Adipocyte (in vitro differentiated cells): ENCODE results near the gene GBE1.

Source experiments
- DNase-seq: peaks from one replicate; pipeline ENCODE4 v3.0.0-alpha.2; 2015; ENCODE audit warnings: low read depth
- H3K27me3 ChIP-seq: replicated peaks from 2 replicates; pipeline ENCODE4 v1.7.0; 2013; ENCODE audit warnings: mild to moderate bottlenecking, low read length, moderate library complexity; ENCODE audit not compliant: control insufficient read depth, insufficient read depth
- H3K36me3 ChIP-seq: 2 replicates; pipeline ENCODE4 v1.7.0; 2013; ENCODE audit warnings: low read length, mild to moderate bottlenecking, moderate library complexity; ENCODE audit not compliant: control insufficient read depth, insufficient read depth, severe bottlenecking
- H3K4me1 ChIP-seq: 2 replicates; pipeline ENCODE4 v1.7.0; 2013; ENCODE audit warnings: mild to moderate bottlenecking, low read length, moderate library complexity; ENCODE audit not compliant: control insufficient read depth, insufficient read depth
- H3K4me3 ChIP-seq: 2 replicates; pipeline ENCODE4 v1.7.0; 2013; ENCODE audit warnings: mild to moderate bottlenecking, low read length, moderate library complexity
- H3K9ac ChIP-seq: 2 replicates; pipeline ENCODE4 v1.7.0; 2013; ENCODE audit warnings: mild to moderate bottlenecking, low read length, moderate library complexity
- H3K9me3 ChIP-seq: 2 replicates; pipeline ENCODE4 v1.7.0; 2013; ENCODE audit warnings: mild to moderate bottlenecking, low read length, moderate library complexity; ENCODE audit not compliant: control insufficient read depth

The GBE1 gene

DNA sequence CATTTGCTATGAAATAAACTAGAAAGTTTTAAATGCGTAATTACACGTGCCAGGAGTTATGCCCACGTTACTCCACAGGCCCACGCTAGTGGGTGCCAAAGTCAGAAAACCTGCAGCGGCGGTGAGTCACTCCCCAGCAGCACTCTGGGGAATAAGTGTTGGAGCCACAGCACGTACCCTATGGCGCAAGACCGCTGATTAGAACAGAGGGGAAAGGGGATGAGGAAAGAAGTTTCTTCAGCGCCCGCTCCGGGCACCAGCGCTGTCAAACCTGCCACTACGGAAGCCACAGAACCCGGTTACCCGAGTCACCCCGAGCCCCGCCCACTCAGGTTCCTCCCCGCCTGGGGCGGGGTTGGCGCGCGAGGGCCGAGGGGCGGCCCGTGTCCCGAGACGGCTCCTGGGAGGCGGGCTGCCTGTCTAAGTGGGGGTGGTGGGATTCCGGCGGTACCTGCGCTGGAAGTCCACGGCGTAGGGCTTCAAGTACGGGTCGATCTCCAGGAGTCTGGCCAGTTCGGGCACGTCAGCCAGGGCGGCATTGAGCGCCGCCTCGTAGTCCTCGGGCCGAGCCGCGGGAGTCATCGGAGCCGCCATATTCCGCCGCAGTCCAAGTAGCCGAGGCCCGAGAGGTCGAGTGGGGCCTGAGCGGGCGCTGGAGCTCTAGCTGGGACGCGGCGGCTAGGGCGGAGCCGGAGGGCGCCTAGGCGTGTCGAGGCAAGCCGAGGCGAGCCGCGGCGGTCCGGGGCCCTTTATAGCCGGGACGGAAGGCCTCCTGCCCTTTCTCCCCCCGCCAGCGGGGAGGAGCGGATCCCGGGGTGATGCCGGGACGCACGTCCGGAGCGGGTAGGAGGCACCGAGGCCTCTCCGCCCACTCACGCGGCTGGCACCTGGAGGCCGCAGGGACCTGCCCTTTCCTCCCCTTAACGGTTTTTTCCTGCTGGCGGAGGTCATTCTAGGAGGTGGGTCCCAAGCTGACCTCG is at the start of gene GBE1:
Gene GBE1, minus strand, starts transcription at position 722 of the 980 bp plus-strand sequence. Its CDS starts 128 bp downstream, at position 594.
- no peaks in the 10 kb centered on the region for H3K9me3 ChIP-seq
- DNase-seq = peak; percentile 98
- H3K27me3 ChIP-seq = no peaks in the 10 kb centered on the region
- H3K9ac ChIP-seq = peak within 1 kb of the TSS; percentile 95
- H3K36me3 ChIP-seq = peaks cover 18% of the 10 kb centered on the region
- peak within 1 kb of the TSS; percentile 92 for H3K4me3 ChIP-seq
- peaks cover 64% of the 10 kb centered on the region for H3K4me1 ChIP-seq

DNA sequence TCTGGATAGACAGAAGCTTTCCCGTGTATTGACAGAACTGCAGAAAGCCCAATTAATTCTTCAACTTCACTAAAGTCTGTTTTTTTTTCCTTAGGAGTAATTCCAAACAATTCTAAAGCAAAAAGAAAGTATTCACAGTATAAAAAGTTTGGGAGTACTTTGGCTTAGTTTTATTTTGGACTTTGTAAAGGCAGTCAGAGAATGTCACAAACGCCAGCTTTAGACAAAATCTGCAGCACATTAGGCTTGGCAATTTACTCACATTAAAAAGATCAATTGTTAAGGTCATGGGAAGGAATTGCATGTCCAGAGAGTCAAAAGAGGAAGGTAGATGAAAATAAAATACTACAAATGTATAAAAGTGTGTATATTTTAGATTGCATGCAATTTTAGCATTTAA is 47.5 kb upstream of the GBE1 start:
- H3K4me3 ChIP-seq = no peak overlapping the region
- no peak for DNase-seq
- H3K9me3 ChIP-seq = no peaks in the 10 kb centered on the region
- no peaks in the 10 kb centered on the region for H3K4me1 ChIP-seq
- H3K36me3 ChIP-seq = no peaks in the 10 kb centered on the region
- no peaks in the 10 kb centered on the region for H3K27me3 ChIP-seq
- no peak overlapping the region for H3K9ac ChIP-seq

DNA sequence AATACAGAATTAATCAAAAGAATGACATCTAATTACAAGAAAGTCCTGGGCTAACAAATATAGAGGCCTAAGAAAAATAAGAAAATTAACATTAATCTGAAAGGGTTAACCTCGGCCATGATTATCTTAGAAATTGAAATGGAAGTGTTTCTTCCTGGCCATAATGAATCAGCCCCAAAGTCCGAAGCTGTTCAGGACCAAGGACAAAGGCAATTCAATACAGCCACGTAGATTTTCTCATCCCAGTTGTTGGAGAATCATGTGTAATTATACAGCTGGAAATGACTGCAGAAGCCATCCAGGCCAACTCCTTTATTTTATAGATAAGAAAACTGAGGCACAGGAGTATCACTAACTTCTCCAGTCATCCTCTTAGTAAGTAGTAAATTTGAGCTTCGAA is 38.0 kb upstream of the GBE1 start:
- H3K27me3 ChIP-seq = no peaks in the 10 kb centered on the region
- no peaks in the 10 kb centered on the region for H3K36me3 ChIP-seq
- no peaks in the 10 kb centered on the region for H3K4me1 ChIP-seq
- no peak overlapping the region for H3K9ac ChIP-seq
- DNase-seq = peak; percentile 32
- no peak overlapping the region for H3K4me3 ChIP-seq
- H3K9me3 ChIP-seq = no peaks in the 10 kb centered on the region

DNA sequence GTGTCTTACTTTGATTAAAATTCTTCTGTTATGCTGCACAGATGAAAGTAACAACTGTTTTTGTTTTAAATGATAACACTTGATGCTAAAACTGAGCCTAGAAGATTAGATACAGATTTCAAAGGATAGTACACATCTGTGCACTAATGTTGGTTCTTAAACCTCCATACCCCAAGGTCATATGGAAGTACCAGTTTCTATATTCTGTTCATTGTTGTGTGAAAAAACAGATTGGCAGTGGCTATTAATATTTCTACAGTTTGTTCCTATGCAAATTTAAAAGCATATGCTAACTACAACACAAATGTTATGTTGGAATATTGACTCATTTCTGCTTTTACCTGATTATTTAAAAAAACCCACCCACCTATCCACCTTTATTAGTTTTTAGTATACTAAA is 32.0 kb upstream of the GBE1 start:
- Histone ChIP-seq H3K27me3 (no peaks in the 10 kb centered on the region), H3K9me3 (no peaks in the 10 kb centered on the region), H3K9ac (no peak overlapping the region), H3K4me3 (no peak overlapping the region), H3K4me1 (no peaks in the 10 kb centered on the region), H3K36me3 (no peaks in the 10 kb centered on the region)
- DNase-seq = no peak

DNA sequence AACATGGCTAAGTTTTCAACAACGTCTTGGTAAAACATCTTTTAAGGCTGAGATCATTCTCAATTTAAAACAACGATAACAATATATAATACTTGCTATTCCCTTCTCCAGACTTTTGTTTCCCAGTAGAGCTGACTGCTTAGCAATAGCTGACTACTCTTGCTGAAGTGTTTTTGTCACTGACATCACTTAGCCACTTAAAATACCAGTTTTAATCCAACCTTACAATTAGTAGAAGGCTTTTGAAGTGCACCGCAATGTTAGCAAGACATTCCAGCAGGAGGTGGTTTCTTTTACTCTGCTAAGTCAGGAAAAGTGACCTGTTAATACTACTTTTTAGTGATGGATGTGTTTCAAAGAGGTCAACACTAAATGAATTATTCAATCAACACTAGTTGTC is 28.7 kb upstream of the GBE1 start:
- DNase-seq = no peak

DNA sequence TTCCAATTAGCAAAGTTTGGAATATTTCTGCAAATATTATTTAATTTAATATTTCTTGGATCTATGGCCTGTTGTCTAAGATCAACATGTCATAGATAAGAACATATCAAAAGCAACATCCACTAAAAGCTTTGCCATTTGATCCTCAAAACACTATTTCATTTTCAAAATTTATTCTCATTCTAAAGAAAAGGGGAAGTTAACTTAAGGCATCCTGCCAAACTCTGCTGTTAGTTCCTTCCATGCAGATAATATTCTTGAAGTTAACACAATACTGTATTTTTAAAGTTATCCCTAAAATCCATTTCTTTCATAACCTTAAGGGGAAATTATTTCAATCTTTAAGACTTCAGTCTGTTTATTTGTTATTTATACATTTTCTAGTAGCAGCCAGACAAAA is 28.2 kb upstream of the GBE1 start:
- DNase-seq = no peak
- Histone ChIP-seq H3K9ac (no peak overlapping the region), H3K27me3 (no peaks in the 10 kb centered on the region), H3K4me1 (no peaks in the 10 kb centered on the region), H3K9me3 (no peaks in the 10 kb centered on the region), H3K4me3 (no peak overlapping the region), H3K36me3 (no peaks in the 10 kb centered on the region)

More for the DNA sequence above, 28.7 kb upstream of the GBE1 start:
- Histone ChIP-seq H3K9me3 (no peaks in the 10 kb centered on the region), H3K9ac (no peak overlapping the region), H3K36me3 (no peaks in the 10 kb centered on the region), H3K4me3 (no peak overlapping the region), H3K4me1 (no peaks in the 10 kb centered on the region), H3K27me3 (no peaks in the 10 kb centered on the region)

DNA sequence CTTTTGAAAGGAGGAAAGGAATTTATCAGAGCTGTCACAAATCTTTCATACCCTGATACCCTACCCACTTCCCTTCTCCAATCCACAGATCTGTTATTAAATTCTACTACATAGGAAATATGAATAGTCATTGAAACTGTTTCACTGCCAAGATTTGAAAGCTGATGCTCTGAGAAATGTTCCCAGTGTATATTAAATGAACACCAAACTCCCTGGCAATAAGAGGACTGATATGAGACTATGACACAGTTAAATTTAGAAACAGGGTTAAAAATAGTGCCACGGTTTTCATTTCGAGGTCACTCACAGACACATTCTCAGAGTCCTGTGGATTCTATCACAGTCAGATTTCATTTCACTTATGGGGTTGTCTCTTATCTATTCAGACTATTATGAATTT is 27.2 kb upstream of the GBE1 start:
- no peaks in the 10 kb centered on the region for H3K9me3 ChIP-seq
- DNase-seq = no peak

DNA sequence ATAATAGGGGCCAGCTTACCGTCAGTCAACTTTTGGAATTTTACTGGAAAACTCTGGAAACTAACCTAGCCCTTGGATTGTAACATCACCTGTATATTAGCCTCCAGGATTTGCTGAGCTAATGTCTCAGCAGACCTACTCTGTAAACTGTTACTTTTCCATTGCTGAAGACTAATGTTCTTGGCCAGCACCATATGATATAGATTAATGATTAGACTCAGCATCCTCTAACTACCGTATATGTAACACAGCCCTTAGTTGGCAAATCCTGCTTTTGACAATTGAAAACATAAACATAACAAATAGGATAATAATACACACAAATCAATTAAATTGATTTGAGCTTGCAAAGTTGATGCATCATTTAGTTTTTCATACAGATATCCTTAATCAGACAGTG is 26.6 kb upstream of the GBE1 start:
- DNase-seq = no peak
- H3K9me3 ChIP-seq = no peaks in the 10 kb centered on the region
- no peak overlapping the region for H3K9ac ChIP-seq
- H3K4me1 ChIP-seq = no peaks in the 10 kb centered on the region
- no peaks in the 10 kb centered on the region for H3K27me3 ChIP-seq
- no peak overlapping the region for H3K4me3 ChIP-seq
- H3K36me3 ChIP-seq = no peaks in the 10 kb centered on the region

More for the DNA sequence above, 27.2 kb upstream of the GBE1 start:
- H3K36me3 ChIP-seq = no peaks in the 10 kb centered on the region
- H3K4me1 ChIP-seq = no peaks in the 10 kb centered on the region
- no peak overlapping the region for H3K9ac ChIP-seq
- H3K4me3 ChIP-seq = no peak overlapping the region
- no peaks in the 10 kb centered on the region for H3K27me3 ChIP-seq

DNA sequence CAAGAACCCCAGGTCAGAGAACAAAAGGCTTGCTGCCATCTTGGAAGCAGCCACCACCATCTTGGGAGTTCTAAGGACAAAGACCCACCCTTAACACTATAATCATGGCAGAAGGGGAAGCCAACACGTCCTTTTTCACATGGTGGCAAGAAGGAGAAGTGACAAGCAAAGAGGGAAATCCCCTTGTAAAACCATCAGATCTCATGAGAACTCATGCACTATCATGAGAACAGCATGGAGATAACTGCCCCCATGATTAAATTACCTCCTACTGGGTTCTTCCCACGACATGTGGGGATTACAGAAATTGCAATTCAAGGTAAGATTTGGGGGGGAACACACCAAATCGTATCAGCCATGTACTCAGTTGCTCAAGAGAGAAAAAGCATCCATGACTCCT is 21.1 kb upstream of the GBE1 start:
- Histone ChIP-seq H3K4me3 (no peak overlapping the region), H3K4me1 (peaks cover 4% of the 10 kb centered on the region), H3K9ac (no peak overlapping the region), H3K27me3 (no peaks in the 10 kb centered on the region), H3K9me3 (peaks cover 8% of the 10 kb centered on the region), H3K36me3 (no peaks in the 10 kb centered on the region)
- no peak for DNase-seq

DNA sequence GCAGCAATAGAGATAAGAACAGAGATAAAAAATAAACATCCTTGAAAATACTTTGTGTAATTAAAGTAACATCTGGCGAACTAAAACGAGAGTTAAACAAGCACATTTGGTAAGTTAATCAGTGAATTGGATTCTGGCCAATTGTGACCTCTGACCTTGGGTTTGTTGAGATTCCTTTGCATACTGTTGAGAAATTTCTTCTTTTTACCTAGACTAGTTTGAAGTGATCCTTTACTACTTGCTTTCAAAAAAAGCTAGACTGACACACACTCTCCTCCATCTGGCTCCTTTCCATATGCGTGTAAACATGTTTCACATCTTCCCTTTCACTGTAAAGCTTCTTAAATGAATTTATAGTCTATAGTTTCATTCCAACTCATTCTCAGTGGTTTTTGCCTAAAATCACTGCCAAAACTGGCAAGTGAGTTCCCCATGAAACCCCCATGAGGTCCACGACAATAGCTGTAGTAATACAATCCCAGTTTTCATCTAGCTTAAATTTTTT is 17.3 kb upstream of the GBE1 start:
- H3K4me3 ChIP-seq = no peak overlapping the region
- no peaks in the 10 kb centered on the region for H3K27me3 ChIP-seq
- H3K9ac ChIP-seq = no peak overlapping the region
- H3K9me3 ChIP-seq = peaks cover 8% of the 10 kb centered on the region
- DNase-seq = peak; percentile 52
- no peaks in the 10 kb centered on the region for H3K36me3 ChIP-seq
- H3K4me1 ChIP-seq = peaks cover 4% of the 10 kb centered on the region

DNA sequence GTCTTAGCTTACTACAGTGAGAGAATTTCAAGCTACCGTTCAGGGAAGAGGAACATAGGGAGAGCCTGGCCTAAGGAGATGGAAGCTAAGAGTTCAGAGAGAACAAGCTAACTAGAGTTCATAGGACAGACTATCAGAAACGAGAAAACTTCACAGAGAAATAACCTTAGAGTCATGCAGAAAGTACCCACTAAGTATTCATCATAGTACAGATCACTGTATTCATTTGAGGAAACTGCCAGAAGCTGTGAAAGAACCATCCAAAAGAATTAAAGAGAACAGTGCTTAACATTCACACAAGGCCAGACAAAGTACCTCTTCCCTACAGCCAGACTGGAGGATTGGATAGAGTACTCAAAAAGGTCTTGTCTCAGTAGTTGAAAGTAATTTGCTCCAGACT is 15.2 kb upstream of the GBE1 start:
- H3K9me3 ChIP-seq = no peaks in the 10 kb centered on the region
- H3K4me3 ChIP-seq = no peak overlapping the region
- H3K9ac ChIP-seq = no peak overlapping the region
- no peaks in the 10 kb centered on the region for H3K36me3 ChIP-seq
- DNase-seq = no peak
- H3K27me3 ChIP-seq = no peaks in the 10 kb centered on the region
- peaks cover 4% of the 10 kb centered on the region for H3K4me1 ChIP-seq
